Mesenchymal stem cell (in vitro differentiated cells and primary cell): Measurements from ENCODE around the gene UGT1A7.

ENCODE experiments used
- DNase-seq: peaks from one replicate; pipeline ENCODE4 v3.0.0-alpha.2; 2013
- H2AFZ ChIP-seq: one replicate; pipeline ENCODE4 v1.6.1; 2013; ENCODE audit warnings: low read depth, mild to moderate bottlenecking, control low read depth, inconsistent platforms, low read length, moderate library complexity
- H2AK5ac ChIP-seq: 2 replicates; pipeline ENCODE4 v1.6.1; 2013; ENCODE audit warnings: low read length, moderate library complexity, mild to moderate bottlenecking, inconsistent platforms; ENCODE audit not compliant: severe bottlenecking
- H2BK120ac ChIP-seq: one replicate; pipeline ENCODE4 v1.6.1; 2013; ENCODE audit warnings: low read depth, mild to moderate bottlenecking, inconsistent platforms, low read length, moderate library complexity
- H2BK12ac ChIP-seq, 2 experiments: one replicate each; pipeline ENCODE4 v1.6.1; 2013; ENCODE audit warnings: inconsistent platforms in 2 of 2, low read length in 2 of 2, mild to moderate bottlenecking in 2 of 2, moderate library complexity in 2 of 2, control low read depth in 1 of 2
- H2BK15ac ChIP-seq: one replicate; pipeline ENCODE4 v1.6.1; 2013; ENCODE audit warnings: mild to moderate bottlenecking, low read depth, inconsistent platforms; ENCODE audit not compliant: poor library complexity, severe bottlenecking
- H2BK5ac ChIP-seq: 2 replicates; pipeline ENCODE4 v1.6.1; 2013; ENCODE audit warnings: low read depth, mild to moderate bottlenecking, low read length, control low read depth, inconsistent platforms; ENCODE audit not compliant: poor library complexity, severe bottlenecking
- H3K14ac ChIP-seq, 2 experiments: one replicate each; pipeline ENCODE4 v1.6.1; 2013; ENCODE audit warnings: inconsistent platforms in 2 of 2, low read length in 2 of 2, control low read depth in 1 of 2, mild to moderate bottlenecking in 1 of 2, moderate library complexity in 1 of 2
- H3K18ac ChIP-seq, 2 experiments: one replicate each; pipeline ENCODE4 v1.6.1; 2013; ENCODE audit warnings: inconsistent platforms in 2 of 2, low read length in 2 of 2, control low read depth in 1 of 2, low read depth in 1 of 2, mild to moderate bottlenecking in 1 of 2
- H3K23ac ChIP-seq, 2 experiments: one replicate each; pipeline ENCODE4 v1.6.1; 2013; ENCODE audit warnings: inconsistent platforms in 2 of 2, low read length in 2 of 2, mild to moderate bottlenecking in 2 of 2, moderate library complexity in 2 of 2, control low read depth in 1 of 2
- H3K27ac ChIP-seq: 2 replicates; pipeline ENCODE4 v1.5.1; 2013; ENCODE audit warnings: mild to moderate bottlenecking, moderate library complexity, low read length, control low read depth, inconsistent platforms; ENCODE audit not compliant: poor library complexity, severe bottlenecking
- H3K27me3 ChIP-seq, 2 experiments: 2 replicates each; pipeline versions ENCODE4 v1.6.1 to v1.7.0; 2013; ENCODE audit warnings: low read length in 2 of 2, mild to moderate bottlenecking in 2 of 2, moderate library complexity in 2 of 2, control low read depth in 1 of 2, inconsistent platforms in 1 of 2; ENCODE audit not compliant: control insufficient read depth in 1 of 2, insufficient read depth in 1 of 2
- H3K36me3 ChIP-seq, 2 experiments: 2 replicates each; pipeline versions ENCODE4 v1.6.1 to v1.7.0; 2013; ENCODE audit warnings: low read length in 2 of 2, control low read depth in 1 of 2, inconsistent platforms in 1 of 2, low read depth in 1 of 2, mild to moderate bottlenecking in 1 of 2; ENCODE audit not compliant: insufficient read depth in 2 of 2, control insufficient read depth in 1 of 2
- H3K4ac ChIP-seq, 2 experiments: one replicate each; pipeline ENCODE4 v1.6.1; 2013; ENCODE audit warnings: inconsistent platforms in 2 of 2, low read length in 2 of 2, mild to moderate bottlenecking in 2 of 2, moderate library complexity in 2 of 2, control low read depth in 1 of 2, low read depth in 1 of 2
- H3K4me1 ChIP-seq: 2 replicates; pipeline ENCODE4 v1.6.1; 2013; ENCODE audit warnings: low read depth, low read length, control low read depth; ENCODE audit not compliant: control insufficient read depth, insufficient read depth
- H3K4me2 ChIP-seq: 2 replicates; pipeline ENCODE4 v1.6.1; 2013; ENCODE audit warnings: low read length, mild to moderate bottlenecking, inconsistent platforms; ENCODE audit not compliant: poor library complexity, severe bottlenecking
- H3K4me3 ChIP-seq, 2 experiments: 2 replicates each; pipeline versions ENCODE4 v1.5.1 to v1.7.0; 2013; ENCODE audit warnings: low read length in 2 of 2, mild to moderate bottlenecking in 2 of 2, control low read depth in 1 of 2, low read depth in 1 of 2; ENCODE audit not compliant: insufficient read depth in 1 of 2
- H3K79me1 ChIP-seq: replicated peaks from 2 replicates; pipeline ENCODE4 v1.6.1; 2013; ENCODE audit warnings: mild to moderate bottlenecking, control low read depth, low read length, inconsistent platforms; ENCODE audit not compliant: poor library complexity, severe bottlenecking
- H3K9ac ChIP-seq: 2 replicates; pipeline ENCODE4 v1.7.0; 2013; ENCODE audit warnings: mild to moderate bottlenecking, low read length, moderate library complexity
- H3K9me3 ChIP-seq: 2 replicates; pipeline ENCODE4 v1.7.0; 2013; ENCODE audit warnings: mild to moderate bottlenecking, low read length; ENCODE audit not compliant: control insufficient read depth
- H4K8ac ChIP-seq: one replicate; pipeline ENCODE4 v1.6.1; 2013; ENCODE audit warnings: inconsistent platforms, mild to moderate bottlenecking, low read length, moderate library complexity
- H4K91ac ChIP-seq: one replicate; pipeline ENCODE4 v1.6.1; 2013; ENCODE audit warnings: mild to moderate bottlenecking, low read length, inconsistent platforms
- WGBS: methylation state at CpG from one replicate; pipeline ENCODE4 v1.1.7; 2013; ENCODE audit warnings: mixed read lengths; 5-methylcytosine and 5-hydroxymethylcytosine counted together

Gene UGT1A7

GRCh38 chr2:233690444-233690843 lies 8.7 kb downstream of the UGT1A7 start:
- Histone ChIP-seq H2BK5ac (no peak overlapping the region), H3K27me3 (peaks cover 0 to 19% of the 10 kb centered on the region in 2 experiments), H2BK120ac (no peak overlapping the region), H2BK12ac (no peak overlapping the region), H3K4me2 (no peak overlapping the region), H2AFZ (no peak overlapping the region), H3K14ac (no peak overlapping the region), H3K4ac (no peak overlapping the region), H3K4me1 (no peaks in the 10 kb centered on the region), H3K23ac (no peak overlapping the region), H3K27ac (no peak overlapping the region), H3K79me1 (no peaks in the 10 kb centered on the region), H3K18ac (no peak overlapping the region), H3K4me3 (no peak overlapping the region), H3K9ac (no peak overlapping the region), H4K8ac (no peak overlapping the region), H2BK15ac (no peak overlapping the region), H2AK5ac (no peak overlapping the region), H4K91ac (no peak overlapping the region), H3K9me3 (no peaks in the 10 kb centered on the region), H3K36me3 (no peaks in the 10 kb centered on the region)
- no peak for DNase-seq
- WGBS, result 85% methylated on average over 4 of the region's 4 CpGs

GRCh38 chr2:233691443-233692433 lies 10.0 kb downstream of the UGT1A7 start:
- no peak for DNase-seq
- no peak overlapping the region for H2BK12ac ChIP-seq
- H4K91ac ChIP-seq, result no peak overlapping the region
- H3K18ac ChIP-seq, result no peak overlapping the region
- H3K36me3 ChIP-seq, result no peaks in the 10 kb centered on the region
- no peak overlapping the region for H3K4me3 ChIP-seq
- no peak overlapping the region for H2BK5ac ChIP-seq
- no peak overlapping the region for H3K14ac ChIP-seq
- 89% methylated on average over 8 of the region's 11 CpGs for WGBS
- no peak overlapping the region for H3K9ac ChIP-seq
- no peak overlapping the region for H3K27ac ChIP-seq
- no peak overlapping the region for H2AK5ac ChIP-seq
- no peaks in the 10 kb centered on the region for H3K4me1 ChIP-seq
- peaks cover 0 to 19% of the 10 kb centered on the region in 2 experiments for H3K27me3 ChIP-seq
- H3K23ac ChIP-seq, result no peak overlapping the region
- no peaks in the 10 kb centered on the region for H3K9me3 ChIP-seq
- H3K79me1 ChIP-seq, result no peaks in the 10 kb centered on the region
- no peak overlapping the region for H2BK120ac ChIP-seq
- H4K8ac ChIP-seq, result no peak overlapping the region
- no peak overlapping the region for H3K4me2 ChIP-seq
- no peak overlapping the region for H2AFZ ChIP-seq
- H2BK15ac ChIP-seq, result no peak overlapping the region
- H3K4ac ChIP-seq, result no peak overlapping the region

- H3K4me3 ChIP-seq, result no peak within 1 kb of the TSS
- H3K23ac ChIP-seq, result no peak within 1 kb of the TSS
- H4K91ac ChIP-seq, result no peak within 1 kb of the TSS
- H3K9ac ChIP-seq, result no peak within 1 kb of the TSS
- no peak within 1 kb of the TSS for H3K4ac ChIP-seq
- H2BK12ac ChIP-seq, result no peak within 1 kb of the TSS
- WGBS, result 88% methylated on average over 4 of the region's 4 CpGs
- H3K4me1 ChIP-seq, result no peaks in the 10 kb centered on the region
- no peak within 1 kb of the TSS for H3K18ac ChIP-seq
- no peak within 1 kb of the TSS for H2BK15ac ChIP-seq
- H3K27me3 ChIP-seq, result peaks cover 0 to 19% of the 10 kb centered on the region in 2 experiments
- H3K79me1 ChIP-seq, result no peaks in the 10 kb centered on the region
- no peak within 1 kb of the TSS for H2BK5ac ChIP-seq
- no peak within 1 kb of the TSS for H2AFZ ChIP-seq
- H2AK5ac ChIP-seq, result no peak within 1 kb of the TSS
- H3K27ac ChIP-seq, result no peak within 1 kb of the TSS
- H4K8ac ChIP-seq, result no peak within 1 kb of the TSS
- H3K14ac ChIP-seq, result no peak within 1 kb of the TSS
- H3K36me3 ChIP-seq, result no peaks in the 10 kb centered on the region
- no peaks in the 10 kb centered on the region for H3K9me3 ChIP-seq
- H3K4me2 ChIP-seq, result no peak within 1 kb of the TSS
- H2BK120ac ChIP-seq, result no peak within 1 kb of the TSS
- no peak for DNase-seq
Observed at GRCh38 chr2:233692648-233693047, 10.9 kb downstream of the UGT1A7 start, which contains the start of gene UGT1A6. Gene UGT1A6, plus strand, starts transcription at chr2:233692890. Its CDS starts 115 bp downstream, at chr2:233693005.

GRCh38 chr2:233693963-233694362 lies 12.3 kb downstream of the UGT1A7 start:
- no peak overlapping the region for H3K27ac ChIP-seq
- H2AFZ ChIP-seq, result no peak overlapping the region
- no peak overlapping the region for H3K23ac ChIP-seq
- no peak overlapping the region for H2AK5ac ChIP-seq
- no peak overlapping the region for H3K18ac ChIP-seq
- H3K14ac ChIP-seq, result no peak overlapping the region
- no peak overlapping the region for H3K9ac ChIP-seq
- H3K9me3 ChIP-seq, result no peaks in the 10 kb centered on the region
- H3K4me2 ChIP-seq, result no peak overlapping the region
- H3K27me3 ChIP-seq, result peaks cover 0 to 13% of the 10 kb centered on the region in 2 experiments
- no peak overlapping the region for H2BK15ac ChIP-seq
- H3K36me3 ChIP-seq, result no peaks in the 10 kb centered on the region
- no peak overlapping the region for H3K4ac ChIP-seq
- H2BK120ac ChIP-seq, result no peak overlapping the region
- H4K91ac ChIP-seq, result no peak overlapping the region
- H3K4me3 ChIP-seq, result no peak overlapping the region
- no peaks in the 10 kb centered on the region for H3K4me1 ChIP-seq
- no peaks in the 10 kb centered on the region for H3K79me1 ChIP-seq
- DNase-seq, result no peak
- H2BK12ac ChIP-seq, result no peak overlapping the region
- WGBS, result 92% methylated on average over 6 of the region's 6 CpGs
- no peak overlapping the region for H2BK5ac ChIP-seq
- no peak overlapping the region for H4K8ac ChIP-seq
